IPS-18c (cell line): Measurements from ENCODE around the gene CABP5.

Experiments
- H3K4me3 ChIP-seq: 2 replicates; pipeline ENCODE4 v1.7.0; 2013; ENCODE audit warnings: low read depth, mild to moderate bottlenecking, low read length, moderate library complexity; ENCODE audit not compliant: insufficient read depth
- H3K9me3 ChIP-seq: one replicate; pipeline ENCODE4 v1.6.1; 2013; ENCODE audit warnings: mild to moderate bottlenecking, low read length, moderate library complexity; ENCODE audit not compliant: control insufficient read depth, insufficient read depth

Gene CABP5

DNA sequence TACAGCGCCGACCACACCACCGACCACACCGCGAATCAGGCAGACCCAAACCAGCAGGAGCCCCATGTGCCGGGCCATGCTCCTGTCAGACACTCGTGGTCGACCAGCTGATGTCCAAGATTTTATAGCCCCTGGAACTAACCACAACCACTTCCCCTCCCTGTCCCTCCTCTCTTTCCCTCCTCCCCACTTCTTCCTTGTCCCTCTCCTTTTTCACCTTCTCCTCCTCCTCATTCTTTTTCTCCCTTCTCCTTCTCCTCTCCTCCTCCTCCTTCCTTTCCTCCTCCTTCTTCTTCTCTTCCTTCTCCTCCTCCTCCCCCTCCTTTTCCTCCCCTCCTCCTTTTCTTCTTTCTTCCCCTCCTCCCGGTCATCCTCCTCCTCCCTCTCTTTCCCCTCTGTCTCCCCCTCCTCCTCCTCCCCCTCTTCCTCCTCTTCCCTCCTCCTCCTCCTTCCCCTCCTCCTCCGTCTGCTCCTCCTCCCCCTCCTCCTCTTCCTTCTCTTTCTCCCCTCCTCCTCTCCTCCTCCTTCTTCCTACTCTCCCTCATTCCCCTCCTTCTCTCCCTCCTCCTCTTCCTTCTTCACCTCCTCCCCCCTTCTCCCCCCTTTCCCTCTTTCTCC, 52.6 kb downstream of the CABP5 start:
- H3K4me3 ChIP-seq = no peak overlapping the region
- peaks cover 2% of the 10 kb centered on the region for H3K9me3 ChIP-seq
